Kidney tubule cell (primary cell): ENCODE results near the gene ABCA12.

Experiments used
- DNase-seq: peaks from one replicate; pipeline ENCODE4 v3.0.0-alpha.2; 2018; ENCODE audit warnings: low spot score

Gene ABCA12

DNA sequence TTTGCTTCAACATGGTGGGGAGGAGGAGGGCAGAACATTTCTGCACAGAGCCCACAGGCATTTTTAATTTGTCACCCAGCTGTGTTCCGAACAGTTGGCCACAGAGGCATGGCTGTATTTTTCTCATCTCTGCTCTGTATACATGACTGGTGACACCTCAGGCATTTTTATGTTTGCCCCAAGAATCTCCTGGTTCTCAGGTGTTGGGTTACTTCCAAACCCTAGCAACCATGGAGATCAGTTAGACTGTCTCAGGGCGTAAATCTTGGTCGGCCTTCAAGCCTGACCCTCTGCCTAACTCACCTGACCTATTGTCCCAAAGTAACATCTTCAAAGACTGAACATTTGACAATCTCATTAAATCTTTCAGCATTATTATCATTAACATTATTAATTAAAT, 100.0 kb downstream of the ABCA12 start:
- DNase-seq: no peak

DNA sequence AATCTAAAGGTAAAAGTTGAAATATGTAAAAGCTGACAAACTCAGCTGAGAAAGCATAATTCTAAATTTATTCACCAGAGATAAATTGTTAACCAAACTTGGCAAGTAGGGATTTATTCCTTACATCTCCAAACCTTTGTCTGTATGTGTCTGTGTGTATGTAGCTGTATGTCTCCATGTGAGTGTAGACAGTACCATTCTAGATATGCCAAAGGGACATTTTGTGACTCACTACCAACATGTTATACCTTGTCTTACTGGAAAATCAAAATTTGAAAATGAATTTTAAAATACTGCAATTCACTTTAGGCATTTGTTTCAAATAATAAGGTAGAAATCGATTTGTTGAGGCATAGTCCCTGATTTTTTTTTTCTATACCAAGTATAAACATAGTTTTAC, 102.1 kb downstream of the ABCA12 start:
- DNase-seq: no peak

DNA sequence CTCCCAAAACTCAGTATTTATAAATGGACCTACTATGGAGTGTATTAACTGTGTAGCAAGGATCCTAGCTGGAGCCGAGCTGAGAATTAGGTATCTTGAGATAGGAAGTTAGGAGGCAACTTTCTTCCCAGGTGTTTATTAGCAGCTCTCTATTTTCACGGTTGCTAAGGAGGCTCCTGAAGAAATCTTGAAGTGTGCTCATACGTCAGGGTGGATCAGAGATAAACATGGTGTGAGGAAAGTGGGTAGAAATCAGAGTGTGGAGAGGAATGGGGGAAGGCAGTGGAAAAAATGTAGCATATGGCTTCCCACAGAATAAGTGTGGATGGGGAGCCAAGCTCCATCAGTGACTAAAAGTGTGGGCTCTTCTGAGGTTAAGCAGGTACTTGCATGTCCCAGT, 104.3 kb downstream of the ABCA12 start:
- DNase-seq: no peak

DNA sequence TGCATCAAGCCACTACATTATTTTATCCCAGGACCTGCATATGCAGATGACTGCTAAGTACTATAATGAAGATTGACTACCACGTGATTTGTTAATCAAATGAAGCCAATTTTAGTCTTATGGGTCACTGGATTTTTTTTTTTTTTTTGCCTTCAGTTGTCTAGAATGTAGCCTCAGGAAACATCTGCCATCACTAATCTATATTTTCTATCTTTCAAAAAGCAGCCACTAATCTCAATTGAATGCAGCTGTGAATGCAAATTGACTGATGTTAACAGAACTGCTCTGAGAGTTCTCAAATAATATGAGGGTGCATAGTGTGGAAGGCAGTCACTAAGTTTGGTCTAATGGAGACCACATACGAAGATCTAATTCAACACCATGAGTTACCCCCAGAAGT, 106.3 kb downstream of the ABCA12 start:
- no peak for DNase-seq

DNA sequence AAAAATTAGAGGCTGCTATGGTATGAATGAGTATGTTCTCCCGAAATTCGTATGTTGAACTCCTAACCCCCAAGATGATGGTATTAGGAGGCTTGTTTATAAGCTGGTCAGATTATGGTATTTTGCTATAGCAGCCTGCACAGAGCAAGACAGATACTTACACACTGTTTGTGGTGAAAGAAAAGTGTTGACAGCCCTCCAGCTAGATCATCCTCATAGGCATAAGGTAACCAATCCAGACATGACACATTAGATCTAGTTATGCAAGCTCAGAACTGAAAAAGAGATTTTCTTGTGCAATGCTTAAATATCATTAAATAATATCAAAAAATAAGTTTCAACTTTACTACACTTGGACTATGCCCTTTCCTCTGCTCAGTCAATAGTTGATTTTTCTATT, 107.1 kb downstream of the ABCA12 start:
- DNase-seq: no peak

DNA sequence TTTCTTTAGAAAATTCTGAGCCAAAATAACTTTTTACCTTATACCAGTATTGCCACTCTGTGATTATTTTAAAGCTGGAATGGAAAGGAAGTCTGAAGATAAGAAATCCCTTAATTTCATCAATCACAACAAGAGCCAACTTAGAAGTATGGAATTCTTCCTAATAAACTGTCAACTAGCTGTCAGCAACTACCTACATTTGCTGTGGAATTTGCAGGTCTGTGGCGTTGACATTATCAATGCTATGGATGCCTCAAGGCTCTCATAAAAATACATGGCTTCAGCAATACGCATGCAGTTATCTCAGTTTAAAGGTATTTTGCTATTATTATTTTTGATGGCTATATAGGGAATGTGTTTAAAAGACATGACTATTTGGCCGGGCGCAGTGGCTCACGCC, 108.5 kb downstream of the ABCA12 start:
- no peak for DNase-seq

DNA sequence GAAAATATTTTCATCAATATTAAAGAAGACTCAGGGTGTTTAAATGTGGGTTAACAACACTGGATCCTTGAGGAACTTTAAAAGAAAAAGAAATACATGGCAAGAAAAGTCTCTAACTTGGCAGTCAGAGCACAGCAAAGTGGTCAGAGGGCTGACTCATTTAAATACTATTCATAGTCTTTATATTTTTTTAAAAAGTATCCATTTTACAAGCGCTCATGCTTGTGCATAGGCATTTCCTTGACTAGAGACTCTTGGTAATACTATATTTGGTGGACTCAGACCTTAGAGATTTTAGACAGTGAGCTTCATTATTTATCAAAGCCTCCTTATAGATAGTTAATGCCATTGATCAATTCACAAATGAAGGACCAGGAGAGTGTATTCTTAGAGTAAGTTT, 110.2 kb downstream of the ABCA12 start:
- peak; percentile 26 for DNase-seq

DNA sequence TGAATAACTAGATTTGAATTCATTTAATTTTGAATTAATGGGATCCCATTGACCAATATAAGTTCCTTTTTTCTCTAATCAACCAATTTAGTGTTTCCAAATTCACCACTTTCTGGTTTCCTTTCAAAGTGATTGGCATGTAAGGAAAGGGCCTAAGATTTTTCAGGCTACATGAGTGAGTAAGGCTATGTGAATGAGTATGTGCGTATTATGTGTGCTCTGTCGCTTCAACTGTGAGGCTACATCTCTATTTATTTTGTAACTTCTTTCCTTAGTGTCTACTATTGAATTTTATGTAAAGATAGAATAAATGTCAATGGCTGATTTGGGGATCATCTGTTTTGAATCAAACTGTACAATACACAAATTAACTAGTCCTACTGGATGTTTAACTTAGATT, 110.6 kb downstream of the ABCA12 start:
- no peak for DNase-seq

DNA sequence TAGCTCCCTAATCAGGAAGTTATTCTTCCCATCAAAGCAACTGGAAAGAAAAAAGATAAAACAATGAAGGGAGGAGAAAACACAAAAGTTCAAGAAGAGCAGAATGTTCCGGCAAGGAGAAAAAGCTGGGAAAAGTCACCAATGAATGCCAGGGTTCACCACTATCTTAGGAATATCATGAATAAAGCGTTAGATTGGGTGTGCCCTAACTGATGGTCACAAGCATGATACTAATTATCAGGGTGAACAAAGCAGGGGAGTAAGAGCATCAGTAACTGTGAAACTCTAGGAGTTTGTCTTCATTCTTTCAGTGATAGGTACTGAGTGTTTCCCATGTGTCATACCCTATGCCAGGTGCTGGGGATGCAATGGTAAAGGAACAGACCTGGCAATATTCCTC, 115.5 kb downstream of the ABCA12 start:
- DNase-seq: no peak

DNA sequence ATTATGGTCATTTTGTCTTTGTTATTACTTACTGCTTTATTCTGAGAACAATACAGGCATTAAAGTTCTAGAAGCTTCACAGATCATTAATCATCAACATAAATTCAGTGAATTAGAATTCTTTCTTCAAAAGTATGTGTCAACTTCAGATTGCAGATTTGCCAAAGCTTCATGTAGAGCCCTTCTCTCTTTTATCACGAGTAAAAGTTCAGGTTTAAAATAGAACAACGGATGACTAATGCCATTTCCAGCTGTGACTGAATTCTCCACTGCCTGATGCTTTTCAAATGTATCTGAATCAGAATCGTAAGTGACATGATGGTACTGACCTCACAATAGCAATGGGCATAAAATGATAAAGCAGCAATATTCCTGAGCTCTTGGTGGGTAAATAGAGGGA, 116.0 kb downstream of the ABCA12 start:
- DNase-seq: peak; percentile 43

DNA sequence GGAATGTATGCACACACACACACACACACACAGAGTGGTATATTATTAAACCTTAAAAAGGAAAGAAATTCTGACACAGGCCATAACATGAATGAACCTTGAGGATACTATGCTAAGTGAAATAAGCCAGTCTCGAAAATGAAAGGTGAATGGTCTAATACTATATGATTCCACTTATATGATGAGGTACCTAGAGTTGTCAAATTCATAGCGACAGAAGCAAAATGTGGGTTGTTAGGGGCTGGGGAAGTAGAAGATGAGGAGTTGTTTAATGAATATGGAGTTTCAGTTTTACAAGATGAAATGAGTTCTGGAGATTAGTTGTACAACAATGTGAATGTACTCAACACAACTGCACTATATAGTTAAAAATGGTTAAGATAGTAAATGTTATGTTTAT, 118.1 kb downstream of the ABCA12 start:
- DNase-seq: no peak

DNA sequence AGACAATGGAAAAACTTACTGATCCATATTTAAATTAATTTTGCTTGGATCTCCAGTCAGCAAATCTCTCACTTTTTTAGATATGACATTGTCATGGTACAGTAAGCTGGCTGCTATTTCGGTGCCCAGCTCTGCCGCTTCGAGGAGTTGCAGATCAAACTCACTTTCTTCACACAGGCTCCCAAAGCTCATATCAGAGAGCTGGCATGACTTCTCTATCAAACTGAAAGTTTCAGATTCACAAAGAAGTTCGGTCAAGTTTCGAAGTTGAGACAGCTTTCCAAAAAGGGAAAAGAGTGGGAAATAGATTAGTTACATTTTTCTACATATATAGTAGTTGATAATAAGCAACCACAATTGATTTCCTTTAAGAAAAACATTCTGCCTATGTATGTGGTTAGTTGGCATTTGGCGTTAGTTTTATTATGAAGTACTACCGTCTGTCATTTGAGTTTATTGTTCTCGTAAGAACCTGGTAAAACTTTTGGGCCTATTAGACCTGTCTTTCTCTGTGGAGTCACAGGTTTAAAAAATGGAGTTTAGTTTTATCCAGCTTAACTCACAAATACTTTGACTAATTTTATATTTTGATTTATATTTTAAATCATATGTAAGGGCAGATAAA, 118.8 kb downstream of the ABCA12 start:
- DNase-seq: no peak

DNA sequence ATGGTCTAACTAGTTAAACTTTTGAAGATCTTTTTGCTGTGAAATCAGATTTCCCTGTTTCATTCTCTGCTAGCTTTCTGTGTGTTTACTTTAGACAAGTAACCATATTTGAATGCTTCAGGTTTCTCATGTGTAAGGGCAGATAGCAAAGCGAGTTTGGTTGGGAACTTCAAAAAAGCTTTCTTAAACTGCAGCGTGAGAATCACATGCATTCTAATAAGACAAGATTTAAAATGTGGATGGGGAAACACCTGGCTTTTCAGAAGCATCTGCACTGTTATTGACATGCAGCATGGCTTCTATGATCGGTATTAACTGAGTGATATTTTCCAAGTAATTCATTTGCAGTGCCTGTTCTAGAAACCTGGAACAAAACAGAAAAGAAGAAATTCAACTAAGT, 119.3 kb downstream of the ABCA12 start:
- no peak for DNase-seq

DNA sequence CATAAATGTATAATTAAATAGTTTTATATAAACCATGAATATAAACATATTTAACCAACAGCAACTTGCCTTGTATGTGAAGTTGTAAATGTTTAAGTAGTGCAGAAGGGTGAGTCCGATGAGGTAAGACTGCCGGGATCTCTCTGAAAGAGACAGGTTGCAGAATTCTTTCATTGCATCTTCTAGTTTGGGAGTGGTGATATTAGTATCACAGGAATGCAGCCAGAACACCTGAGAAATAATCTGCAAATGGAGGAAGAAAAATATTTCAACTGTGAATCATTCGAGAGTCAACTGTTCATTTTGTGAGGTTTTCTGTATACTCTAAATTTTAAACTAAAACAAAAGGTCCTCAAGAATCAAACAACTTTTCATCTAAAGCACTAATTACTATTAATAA, 123.0 kb downstream of the ABCA12 start:
- DNase-seq: no peak

DNA sequence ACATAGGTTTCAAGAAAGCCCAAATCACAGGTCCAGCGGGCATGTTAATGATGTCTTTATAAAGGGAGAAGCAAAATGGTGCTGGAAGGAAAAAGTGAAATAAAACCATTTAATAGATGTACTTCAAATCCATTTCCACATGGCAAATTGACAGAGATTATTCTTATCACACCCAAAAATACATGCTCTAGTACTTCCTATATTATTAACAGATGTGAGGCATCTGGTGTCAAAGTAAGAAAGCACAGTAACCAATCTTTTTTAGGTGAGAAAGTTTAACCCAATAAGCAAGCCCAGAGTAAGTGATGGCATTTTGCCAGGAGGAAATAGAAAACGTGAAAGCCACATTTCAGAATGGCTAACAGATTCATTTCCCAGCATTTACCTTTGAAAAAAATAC, 128.0 kb downstream of the ABCA12 start:
- DNase-seq: no peak

DNA sequence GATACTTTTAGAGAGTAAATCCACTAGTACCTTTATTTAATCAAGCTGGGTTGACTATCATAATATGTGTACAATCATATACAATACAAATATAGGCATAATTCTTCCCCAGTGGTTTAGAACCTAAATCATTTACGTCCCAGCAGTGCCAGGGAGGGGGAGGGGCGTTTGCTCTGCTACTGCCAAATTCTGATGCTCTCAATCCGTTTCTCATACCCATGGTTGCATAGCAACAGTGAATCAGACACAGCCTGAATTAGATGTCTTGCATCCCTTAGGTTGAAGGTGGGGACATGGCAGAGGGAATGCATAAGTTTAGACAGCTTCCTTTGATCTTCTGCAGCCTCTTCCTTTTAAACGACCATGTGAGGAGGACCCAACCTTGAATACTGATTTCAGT, 135.4 kb downstream of the ABCA12 start:
- DNase-seq: no peak

DNA sequence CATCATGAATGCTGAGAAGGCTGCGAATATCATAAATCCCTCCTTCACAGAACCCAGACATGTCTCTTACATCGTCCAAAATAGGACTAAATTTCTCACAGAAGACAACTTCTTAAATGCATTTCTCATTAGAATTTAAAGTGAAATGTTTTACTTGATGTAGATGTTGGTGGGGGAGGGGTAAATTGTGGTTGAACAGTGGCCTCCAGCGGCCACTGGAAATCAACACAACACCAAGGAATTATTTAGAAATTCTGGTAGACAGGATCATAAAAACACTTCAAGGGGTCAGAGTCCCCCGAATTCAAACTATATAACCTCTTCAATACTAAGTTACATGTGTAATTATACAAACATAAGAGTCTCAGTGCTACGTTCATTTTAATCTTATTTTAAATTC, 135.9 kb downstream of the ABCA12 start:
- DNase-seq: peak; percentile 39

DNA sequence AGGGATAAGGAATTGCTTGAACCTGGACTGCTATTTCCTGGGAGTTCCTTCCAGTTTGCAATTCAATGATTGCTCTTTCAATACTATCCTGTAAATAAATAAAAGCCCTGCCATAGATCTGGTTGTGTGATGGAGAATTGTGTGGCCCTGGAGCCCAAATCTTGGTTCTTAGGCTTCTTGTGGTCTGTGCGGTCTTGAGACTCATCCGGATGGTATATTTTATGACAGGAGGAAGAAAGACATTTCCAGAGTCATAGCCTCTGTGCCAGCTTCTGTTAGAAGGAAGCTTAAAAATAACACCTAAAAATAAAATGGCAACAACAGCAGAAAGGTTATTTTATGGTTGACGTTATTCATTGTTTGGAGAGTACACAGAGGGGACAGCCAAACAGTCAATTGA, 137.7 kb downstream of the ABCA12 start:
- DNase-seq: no peak

DNA sequence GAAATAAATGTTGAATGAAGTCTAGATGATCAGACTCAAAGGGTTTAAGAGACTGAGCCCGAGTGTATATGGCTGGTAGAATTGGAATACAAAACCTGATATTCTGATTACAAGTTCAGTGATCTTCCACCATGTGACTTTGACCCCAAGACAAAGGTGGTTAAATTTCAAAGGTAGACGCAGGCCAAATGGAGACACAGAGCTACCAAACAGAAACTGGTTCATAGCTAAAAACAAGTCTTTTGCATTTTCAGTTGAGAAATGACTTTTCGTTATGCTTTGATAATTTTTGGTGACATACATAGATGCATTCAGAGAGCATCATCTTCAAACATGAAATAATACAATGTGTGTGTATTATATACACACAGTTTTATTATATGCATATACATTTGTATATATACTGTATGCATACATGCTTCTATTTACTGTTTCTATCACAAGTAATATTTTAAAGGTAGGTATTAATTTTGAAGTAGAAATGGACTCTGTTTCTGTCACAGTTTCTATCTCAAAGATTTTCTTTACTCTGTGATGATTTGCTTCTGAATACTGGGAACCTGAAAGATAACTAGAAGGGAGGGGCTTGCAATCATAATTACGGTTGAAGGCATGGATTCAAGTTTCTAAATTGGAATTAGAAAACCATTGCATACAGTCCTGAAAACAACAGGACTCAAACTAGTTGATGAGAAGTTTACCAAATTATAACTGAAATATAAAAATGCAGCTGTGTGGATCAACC, 142.3 kb downstream of the ABCA12 start:
- DNase-seq: no peak

DNA sequence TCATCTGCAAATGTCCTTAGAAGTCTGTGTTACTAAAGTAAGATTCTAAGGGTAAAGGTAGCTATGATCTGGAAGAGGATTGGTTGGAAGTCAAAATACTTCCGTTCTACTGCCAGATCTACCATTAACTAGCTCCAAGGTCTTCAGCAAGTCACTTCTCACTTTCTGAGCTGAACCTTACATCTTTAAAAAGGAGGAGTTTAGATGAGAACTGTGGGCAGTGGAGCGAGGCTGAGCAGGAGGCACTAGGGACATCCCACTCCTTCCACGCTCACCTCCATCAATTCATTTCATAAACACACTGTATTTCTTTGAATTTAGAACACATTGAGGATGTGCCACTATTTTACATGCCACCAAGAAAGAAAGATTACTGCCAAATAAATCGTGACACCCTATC, 143.0 kb downstream of the ABCA12 start:
- no peak for DNase-seq

DNA sequence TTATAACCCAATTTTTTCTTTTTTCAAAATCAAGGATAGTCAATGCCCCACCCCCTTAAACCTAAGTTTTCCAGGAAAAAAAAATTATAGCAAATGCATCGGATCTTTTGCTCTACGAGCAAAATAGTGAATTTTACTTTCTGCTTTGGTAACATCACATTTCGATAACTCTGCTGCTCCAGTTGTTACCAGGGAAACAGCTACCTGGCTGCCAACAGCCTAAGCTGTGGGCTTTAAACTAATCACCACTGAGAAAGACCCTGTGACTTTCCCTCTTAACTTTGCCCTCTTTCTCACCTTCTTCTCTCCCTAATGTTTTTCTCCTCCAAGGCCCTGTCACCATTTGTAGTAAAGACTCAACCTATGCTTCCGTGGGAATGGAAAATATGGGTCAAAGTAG, 145.5 kb downstream of the ABCA12 start:
- DNase-seq: no peak

DNA sequence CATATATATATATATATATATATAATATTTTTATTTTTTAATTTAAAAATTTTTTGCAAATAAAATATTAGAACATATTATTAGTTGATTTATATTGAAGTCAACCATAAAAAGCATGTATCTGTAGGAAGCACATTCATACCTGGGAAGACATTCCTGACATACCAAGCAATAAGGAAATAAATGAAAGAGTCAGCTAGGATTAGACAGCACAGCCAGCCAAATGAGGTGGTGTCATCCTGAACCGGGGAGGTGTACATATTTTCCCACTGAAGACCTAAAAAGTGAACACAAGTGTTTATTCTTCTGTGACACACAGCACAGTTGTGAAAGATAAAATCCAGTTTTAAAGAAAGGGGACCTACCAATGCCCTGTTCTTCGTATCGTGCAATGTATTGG, 149.2 kb downstream of the ABCA12 start:
- DNase-seq: peak; percentile 79

DNA sequence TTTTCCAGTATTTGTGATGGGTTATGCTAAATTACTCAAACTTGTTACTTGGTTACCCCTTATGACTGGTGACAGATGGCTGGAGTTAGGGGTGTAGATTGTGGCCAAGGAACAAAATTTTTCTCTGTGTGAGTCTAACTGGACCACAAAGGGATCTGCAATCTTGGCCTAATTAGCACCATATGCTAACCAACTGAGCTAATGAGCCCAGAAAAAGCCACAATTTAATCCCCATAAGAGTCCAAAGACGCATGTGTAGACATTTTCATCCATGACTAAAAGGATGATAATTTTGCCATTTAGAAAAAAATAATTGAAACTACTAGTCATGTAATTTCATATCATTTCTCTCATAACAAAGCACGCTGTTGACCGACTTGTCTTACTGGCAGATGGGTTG, 151.2 kb downstream of the ABCA12 start:
- DNase-seq: no peak

DNA sequence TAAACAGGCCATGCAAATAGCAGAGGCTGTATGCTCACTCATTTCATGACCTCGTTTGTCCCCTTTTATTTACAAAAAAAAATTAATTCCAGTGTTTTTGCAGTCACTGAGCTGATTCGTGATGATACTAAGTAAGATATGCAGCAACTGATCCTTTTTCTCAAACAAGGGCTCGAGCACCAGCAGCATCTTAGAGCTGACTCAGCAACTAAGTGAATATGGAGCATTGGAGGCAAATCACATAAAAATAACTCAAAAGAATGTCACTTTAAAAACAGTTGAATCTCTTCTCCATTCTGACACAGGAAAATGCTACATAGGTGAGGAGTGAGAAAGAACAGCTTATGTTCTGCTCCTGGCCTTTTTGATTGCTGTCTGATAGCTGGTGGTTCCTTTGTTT, 152.8 kb downstream of the ABCA12 start:
- no peak for DNase-seq
